Skeletal muscle cell (primary cell): ENCODE measurements around the gene KCNH4.

Experiments used
- DNase-seq: peaks from one replicate; pipeline ENCODE4 v3.0.0-alpha.2; 2010; ENCODE audit warnings: low read depth
- H3K4me3 ChIP-seq: 2 replicates; pipeline ENCODE4 v1.5.1; 2011; ENCODE audit warnings: low read depth, mild to moderate bottlenecking, control low read depth, low read length, moderate library complexity

Gene KCNH4

GRCh38 chr17:42107597-42108576, 73.1 kb downstream of the KCNH4 start:
- peak overlapping the region; percentile 39 for H3K4me3 ChIP-seq
- no peak for DNase-seq

GRCh38 chr17:42107124-42107523, 73.8 kb downstream of the KCNH4 start:
- no peak for DNase-seq
- H3K4me3 ChIP-seq: peak overlapping the region; percentile 39
